WI38 (cell line): ENCODE data around the gene RASA2.

ENCODE experiments used
- H3K4me3 ChIP-seq: 2 replicates; pipeline ENCODE4 v1.5.1; 2011; ENCODE audit warnings: low read depth, mild to moderate bottlenecking, control low read depth, low read length
- CTCF ChIP-seq: IDR thresholded peaks from 2 replicates; pipeline ENCODE4 v1.5.1; 2012; ENCODE audit warnings: low read depth, mild to moderate bottlenecking, control low read depth, low read length

The RASA2 gene

GRCh38 chr3:141452045-141452444, 34.8 kb upstream of the RASA2 start:
- peak; percentile 72 for TF ChIP-seq CTCF
- H3K4me3 ChIP-seq: no peak overlapping the region

- TF ChIP-seq CTCF: no peak
- no peak overlapping the region for H3K4me3 ChIP-seq
Observed at GRCh38 chr3:141452773-141453172, 34.1 kb upstream of the RASA2 start.

- no peak for TF ChIP-seq CTCF
- H3K4me3 ChIP-seq: no peak overlapping the region
Observed at GRCh38 chr3:141454054-141454453, 32.8 kb upstream of the RASA2 start.

- TF ChIP-seq CTCF: peak; percentile 54; the same call in 1 of the 2 replicates
- H3K4me3 ChIP-seq: no peak overlapping the region
Observed at GRCh38 chr3:141454906-141455602, 31.8 kb upstream of the RASA2 start.

GRCh38 chr3:141455603-141456300, 31.1 kb upstream of the RASA2 start:
- H3K4me3 ChIP-seq: no peak overlapping the region
- no peak for TF ChIP-seq CTCF

GRCh38 chr3:141456301-141456625, 30.6 kb upstream of the RASA2 start:
- no peak overlapping the region for H3K4me3 ChIP-seq
- no peak for TF ChIP-seq CTCF

GRCh38 chr3:141457624-141458236, 29.1 kb upstream of the RASA2 start:
- no peak overlapping the region for H3K4me3 ChIP-seq
- no peak for TF ChIP-seq CTCF
